Activated CD4-positive, CD25-positive, alpha-beta regulatory T cell (primary cell): ENCODE results near the gene LSM14A.
"Not testable (repeated sequence)": the region's sequence is repeated elsewhere in the genome, so short reads cannot be mapped to it uniquely, and the experiment has no call there.

Experiments used
- DNase-seq, 4 experiments: peaks; one replicate each; lab custom pipeline; 2025; lab: John Stamatoyannopoulos, UW

Gene LSM14A

GRCh38 chr19:34189917-34190425 is 17.7 kb downstream of the LSM14A start:
- no peak for DNase-seq

GRCh38 chr19:34191355-34191962 is 19.2 kb downstream of the LSM14A start:
- no peak for DNase-seq

- no peak for DNase-seq
Measured at GRCh38 chr19:34193439-34193838, 21.1 kb downstream of the LSM14A start.

- no peak for DNase-seq
Measured at GRCh38 chr19:34193876-34194275, 21.6 kb downstream of the LSM14A start.

- no peak for DNase-seq
Measured at GRCh38 chr19:34201133-34201532, 28.8 kb downstream of the LSM14A start.

- DNase-seq, result not testable (repeated sequence)
Measured at GRCh38 chr19:34205324-34205723, 33.0 kb downstream of the LSM14A start.

- no peak for DNase-seq
Measured at GRCh38 chr19:34208291-34208884, 36.1 kb downstream of the LSM14A start.

GRCh38 chr19:34209726-34210125 is 37.4 kb downstream of the LSM14A start:
- no peak for DNase-seq

- DNase-seq, result no peak
Measured at GRCh38 chr19:34213283-34213682, 41.0 kb downstream of the LSM14A start.

- DNase-seq, result no peak
Measured at GRCh38 chr19:34214040-34214439, 41.7 kb downstream of the LSM14A start.

- no peak for DNase-seq
Measured at GRCh38 chr19:34215006-34215665, 42.8 kb downstream of the LSM14A start.

- DNase-seq, result no peak
Measured at GRCh38 chr19:34215666-34216038, 43.3 kb downstream of the LSM14A start.

- not testable (repeated sequence) for DNase-seq
Measured at GRCh38 chr19:34216745-34217219, 44.5 kb downstream of the LSM14A start.

- peak in 1 of 4 experiments; percentile 22 for DNase-seq
Measured at GRCh38 chr19:34217952-34218817, 45.9 kb downstream of the LSM14A start.

GRCh38 chr19:34218818-34219164 is 46.5 kb downstream of the LSM14A start:
- no peak for DNase-seq

GRCh38 chr19:34220472-34221063 is 48.3 kb downstream of the LSM14A start:
- peak; percentile 10 to 41 (median 24) for DNase-seq

GRCh38 chr19:34222386-34222785 is 50.1 kb downstream of the LSM14A start:
- no peak for DNase-seq

- no peak for DNase-seq
Measured at GRCh38 chr19:34224996-34225658, 52.8 kb downstream of the LSM14A start.

- no peak for DNase-seq
Measured at GRCh38 chr19:34225659-34226015, 53.3 kb downstream of the LSM14A start.

GRCh38 chr19:34226036-34226435 is 53.7 kb downstream of the LSM14A start:
- no peak for DNase-seq

GRCh38 chr19:34228347-34228746 is 56.0 kb downstream of the LSM14A start:
- no peak for DNase-seq
